Posterior cingulate gyrus (tissue), 11 donors: Measurements from ENCODE around the gene CMTM4.
"Not testable (repeated sequence)": the region's sequence is repeated elsewhere in the genome, so short reads cannot be mapped to it uniquely, and the experiment has no call there.

Source experiments
- DNase-seq, 10 donors: peaks; one replicate each; pipeline versions ENCODE4 v3.0.0 to v3.0.0-alpha.2; 2020 to 2021; ENCODE audit warnings: mixed read lengths in 3 of 10
- intact Hi-C: fragments of 100-400 bp; cut with DNase I; formaldehyde crosslinking; loops from one replicate; pipeline ENCODE4 v1.15.1; 2023

The CMTM4 gene

DNA sequence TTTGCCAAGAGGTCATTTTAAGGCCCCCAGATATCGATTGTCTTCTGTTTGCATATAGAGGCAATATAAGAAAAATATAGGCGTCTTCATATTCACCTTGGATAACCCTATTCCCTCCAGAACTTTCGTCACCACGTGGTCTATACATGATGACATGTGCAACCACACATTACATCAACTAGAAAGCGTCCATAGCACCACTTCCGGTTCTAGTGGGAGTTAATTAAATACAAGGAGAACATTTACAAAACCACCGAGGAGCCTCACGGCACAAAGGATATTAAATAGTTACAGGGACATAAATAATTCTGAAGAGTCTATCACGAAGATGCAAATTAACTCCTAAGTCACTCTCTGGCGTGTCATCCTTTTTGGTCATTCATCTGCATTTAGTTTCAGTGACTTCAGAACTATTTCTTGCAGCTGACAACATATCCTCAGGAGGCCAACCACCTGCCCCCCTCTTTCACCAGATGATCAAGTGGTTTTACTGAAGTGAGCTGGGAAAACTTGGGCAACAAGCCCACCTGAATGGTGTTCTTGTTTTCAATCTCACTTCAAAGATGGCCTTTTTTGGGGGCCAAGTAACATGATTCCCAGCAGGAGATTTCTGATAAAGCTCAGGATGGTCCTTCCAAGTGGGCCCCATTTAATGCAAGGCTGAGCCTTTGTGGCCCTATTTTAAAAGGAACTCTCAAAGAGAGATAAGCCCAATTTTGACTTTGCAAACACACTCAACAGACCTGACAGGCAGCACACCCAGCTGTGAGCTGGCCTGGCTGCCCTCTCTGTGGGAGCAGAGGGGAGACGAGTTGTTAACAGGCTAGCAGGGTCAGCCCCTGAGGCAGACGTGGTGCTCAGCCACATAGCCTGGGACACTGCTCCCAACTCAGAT is 76.8 kb downstream of the CMTM4 start:
- no peak for DNase-seq
- intact Hi-C loops: no loop called here

DNA sequence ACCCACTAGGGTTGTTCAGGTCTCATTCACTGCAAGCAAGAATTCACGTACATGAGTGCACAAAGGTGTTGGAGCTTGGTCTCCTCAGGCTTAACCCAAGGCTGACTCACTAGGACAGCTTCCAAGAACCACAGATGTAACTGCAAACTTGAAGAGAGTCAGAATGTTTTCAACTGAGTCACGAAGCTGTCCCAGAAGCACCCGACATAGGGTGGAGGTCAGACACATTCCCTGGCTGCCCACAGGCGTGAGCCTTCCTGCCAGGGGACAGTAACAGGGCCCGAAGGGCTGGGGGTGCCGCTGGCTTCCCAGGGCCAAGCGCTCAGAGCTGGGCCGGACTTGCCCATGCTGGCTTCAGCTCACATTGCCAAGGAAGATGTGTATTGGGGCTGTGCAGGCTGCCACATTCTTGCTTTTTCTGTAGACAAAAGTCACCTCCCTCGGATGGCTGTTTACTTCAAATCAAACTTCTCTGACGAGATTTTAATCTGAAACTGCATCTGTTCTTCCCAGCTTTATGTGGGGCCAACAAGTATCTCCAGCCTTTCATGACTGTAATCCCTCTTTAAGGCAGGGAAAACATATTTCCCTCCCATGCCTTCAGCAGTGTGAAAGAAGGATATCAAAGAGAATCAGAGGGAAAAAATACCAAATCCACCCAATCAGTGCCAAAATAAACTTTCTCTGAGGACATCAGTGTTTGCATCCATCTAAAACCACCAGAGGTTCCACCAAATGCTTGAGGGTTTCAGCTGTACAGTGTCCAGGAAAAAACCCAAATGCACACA is 77.8 kb downstream of the CMTM4 start:
- DNase-seq: no peak
- intact Hi-C loops: no loop called here

DNA sequence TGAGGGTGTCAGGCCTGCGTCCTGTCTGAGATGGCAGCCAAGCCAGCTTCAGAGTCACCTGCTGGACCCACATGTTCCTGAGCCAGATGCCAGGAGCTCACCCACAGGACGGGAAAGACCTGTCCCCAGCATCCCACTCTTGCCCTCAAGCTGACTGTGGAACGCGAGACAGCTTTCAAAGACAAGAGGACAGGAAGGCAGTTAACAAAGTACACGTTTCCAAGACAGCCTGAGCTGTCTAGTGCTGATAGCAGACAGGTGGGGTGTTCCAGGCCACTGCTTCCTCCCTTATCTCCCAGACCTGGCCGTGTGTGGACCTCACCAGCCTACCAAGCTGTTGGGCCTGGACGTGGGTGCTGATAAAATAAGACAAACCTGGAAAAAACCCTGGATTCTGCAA is 78.8 kb downstream of the CMTM4 start:
- DNase-seq: no peak
- intact Hi-C loops: no loop called here

DNA sequence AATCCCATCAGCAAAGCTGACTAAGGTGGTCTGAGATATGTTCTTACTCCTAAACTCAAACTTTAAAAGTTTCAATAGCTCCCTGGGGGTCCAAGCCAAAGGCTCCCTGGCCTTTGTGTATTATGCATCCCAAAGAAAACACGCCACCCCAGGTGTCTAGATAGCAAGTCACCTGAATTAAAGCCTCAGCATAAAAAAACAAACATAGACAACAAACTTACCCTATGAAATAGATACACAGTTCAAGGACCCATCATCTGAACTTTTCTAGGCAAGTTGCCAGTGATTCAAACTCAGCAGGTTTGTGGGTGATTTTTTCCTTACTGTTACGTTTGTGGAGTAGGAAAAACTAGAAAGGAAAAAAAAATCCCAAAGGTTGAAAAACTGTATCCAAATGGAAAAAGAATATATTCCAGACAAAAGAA is 79.5 kb downstream of the CMTM4 start:
- intact Hi-C loops: no loop called here
- DNase-seq: no peak

DNA sequence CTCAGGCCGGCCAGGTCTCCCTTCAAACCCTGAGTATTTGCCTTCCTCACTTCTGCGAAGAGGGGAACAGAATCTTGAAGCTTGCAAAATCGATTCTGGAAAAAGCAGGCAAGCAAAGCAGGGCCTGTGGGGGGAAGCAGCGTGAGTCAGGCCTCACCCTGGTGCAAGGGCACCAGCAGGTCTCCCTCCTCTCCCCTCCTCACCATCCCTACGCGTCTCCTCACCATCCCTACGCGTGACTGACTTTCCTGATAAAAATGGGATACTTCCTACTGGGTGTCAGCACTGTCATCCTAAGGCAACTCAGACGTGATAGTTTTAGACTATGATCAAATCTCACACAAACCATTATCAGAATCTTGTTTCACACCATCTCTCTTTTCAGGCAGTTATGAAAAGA is 80.0 kb downstream of the CMTM4 start:
- DNase-seq: no peak
- intact Hi-C loops: no loop called here

- intact Hi-C loops: no loop called here
- no peak for DNase-seq
Measured at GRCh38 chr16:66616169-66616568, 80.4 kb downstream of the CMTM4 start.

GRCh38 chr16:66614161-66614802 is 82.3 kb downstream of the CMTM4 start:
- no peak for DNase-seq
- intact Hi-C loops: no loop called here

- peak in 6 of 10 donors; percentile 35 to 91 (median 55) for DNase-seq
- intact Hi-C loops: no loop called here
Measured at GRCh38 chr16:66612422-66612821, 84.1 kb downstream of the CMTM4 start.

DNA sequence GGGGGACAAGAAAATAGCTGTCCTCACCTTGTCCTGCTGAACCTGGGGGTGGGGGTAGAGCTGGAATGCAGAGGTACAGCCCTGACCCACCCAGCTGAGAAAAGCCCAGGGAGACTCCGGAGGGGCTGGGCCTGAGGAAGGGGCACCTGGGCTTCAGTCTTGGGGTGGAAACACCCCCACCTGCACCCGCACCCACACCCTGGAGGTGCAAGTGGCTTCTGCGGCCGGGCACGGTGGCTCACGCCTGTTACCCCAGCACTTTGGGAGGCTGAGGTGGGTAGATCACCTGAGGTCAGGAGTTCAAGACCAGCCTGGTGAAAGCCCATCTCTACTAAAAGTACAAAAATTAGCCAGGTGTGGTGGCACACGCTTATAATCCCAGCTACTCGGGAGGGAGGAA is 84.6 kb downstream of the CMTM4 start:
- DNase-seq, intact Hi-C loops: not testable (repeated sequence)

DNA sequence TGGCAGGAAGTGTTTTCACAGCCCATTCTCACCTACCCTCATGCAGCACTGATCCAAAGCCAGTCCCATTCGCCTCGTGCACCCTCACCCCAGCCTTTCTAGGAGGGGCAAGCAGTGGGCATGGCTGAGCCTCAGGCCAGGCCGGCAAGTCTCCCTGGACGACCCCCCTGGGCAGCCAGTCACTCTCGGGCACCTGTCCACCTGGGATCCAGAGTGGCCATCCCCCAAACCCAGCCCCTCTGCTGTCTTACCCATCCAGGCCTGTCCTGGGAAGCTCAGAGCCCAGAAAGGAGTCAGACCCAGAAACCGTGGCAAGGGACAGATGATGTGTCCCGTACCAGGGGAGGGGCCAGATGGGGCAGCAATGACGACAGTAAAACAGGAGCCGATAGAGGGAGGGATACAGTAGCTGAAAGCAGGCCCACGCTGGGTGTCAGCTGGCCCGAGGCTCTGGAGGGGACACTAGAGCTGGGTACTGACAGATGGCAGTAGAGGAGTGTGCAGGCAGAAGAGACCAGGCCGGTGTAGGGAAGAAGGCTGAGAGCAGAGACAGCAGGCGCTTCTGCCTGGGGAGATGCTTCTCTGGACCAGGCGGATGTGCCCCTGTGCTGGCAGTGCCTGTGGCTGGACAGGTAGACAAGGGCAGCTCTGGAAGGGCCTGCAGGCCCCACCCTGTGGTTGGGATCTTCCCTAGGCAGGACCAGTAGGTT is 86.3 kb downstream of the CMTM4 start:
- intact Hi-C loops: no loop called here
- peak in 1 of 10 donors; percentile 76 for DNase-seq

GRCh38 chr16:66609139-66609510 is 87.4 kb downstream of the CMTM4 start:
- intact Hi-C loops: loop anchor here (2.0 to 10.0 kb wide), 2 partner anchors 94 to 258 kb away; no protein-coding TSS in a partner anchor
- no peak for DNase-seq

GRCh38 chr16:66608241-66609138 is 88.1 kb downstream of the CMTM4 start:
- intact Hi-C loops: loop anchor here (2.0 to 10.0 kb wide), 2 partner anchors 94 to 258 kb away; no protein-coding TSS in a partner anchor
- peak; percentile 59 to 97 (median 87) for DNase-seq

- no peak for DNase-seq
- intact Hi-C loops: loop anchor here (10.0 kb wide), 1 partner anchor 91 kb away; no protein-coding TSS in a partner anchor
Measured at GRCh38 chr16:66605979-66606751, 90.4 kb downstream of the CMTM4 start.

DNA sequence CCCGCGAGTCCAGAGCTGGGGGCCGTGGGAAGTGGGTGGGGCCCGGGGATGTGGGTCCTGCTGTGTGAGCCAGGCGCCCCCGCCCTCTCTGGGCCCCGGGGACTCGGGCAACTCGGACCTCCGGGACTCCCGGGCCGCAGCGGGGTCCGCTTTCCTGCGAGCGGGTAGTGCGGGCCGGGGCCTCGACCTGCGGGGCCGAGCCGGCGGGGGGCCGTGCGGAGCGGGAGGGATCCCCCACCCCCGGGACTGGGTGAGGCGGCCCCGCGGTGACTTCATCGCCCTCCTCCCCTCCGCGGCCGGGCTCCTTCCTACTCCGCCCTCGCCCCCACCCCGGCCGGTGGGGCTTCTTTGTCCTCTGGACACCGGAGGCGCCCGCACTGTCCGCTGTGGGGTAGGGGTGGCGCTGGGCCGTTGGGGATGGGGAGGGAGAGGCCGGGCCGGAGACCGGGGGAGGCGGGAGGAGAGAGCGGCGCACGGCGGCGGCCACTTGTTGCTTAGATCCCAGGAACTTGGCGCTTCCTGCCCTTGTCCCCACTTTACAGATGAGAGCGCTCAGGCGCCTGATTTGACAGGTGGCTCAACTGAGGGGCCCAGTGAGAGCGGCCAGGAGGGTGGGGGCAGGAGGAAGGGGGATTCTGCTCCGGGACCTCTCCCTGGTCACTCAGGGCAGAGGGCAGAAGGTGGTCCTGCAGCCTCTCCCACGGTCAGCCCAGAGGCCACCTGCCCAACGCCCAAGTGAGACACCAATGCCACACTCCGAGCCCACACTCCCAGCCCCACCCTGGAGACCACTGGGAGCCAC is 91.2 kb downstream of the CMTM4 start:
- peak in 3 of 10 donors; percentile 26 to 84 (median 76) for DNase-seq
- intact Hi-C loops: loop anchor here (10.0 kb wide), 1 partner anchor 91 kb away; no protein-coding TSS in a partner anchor

DNA sequence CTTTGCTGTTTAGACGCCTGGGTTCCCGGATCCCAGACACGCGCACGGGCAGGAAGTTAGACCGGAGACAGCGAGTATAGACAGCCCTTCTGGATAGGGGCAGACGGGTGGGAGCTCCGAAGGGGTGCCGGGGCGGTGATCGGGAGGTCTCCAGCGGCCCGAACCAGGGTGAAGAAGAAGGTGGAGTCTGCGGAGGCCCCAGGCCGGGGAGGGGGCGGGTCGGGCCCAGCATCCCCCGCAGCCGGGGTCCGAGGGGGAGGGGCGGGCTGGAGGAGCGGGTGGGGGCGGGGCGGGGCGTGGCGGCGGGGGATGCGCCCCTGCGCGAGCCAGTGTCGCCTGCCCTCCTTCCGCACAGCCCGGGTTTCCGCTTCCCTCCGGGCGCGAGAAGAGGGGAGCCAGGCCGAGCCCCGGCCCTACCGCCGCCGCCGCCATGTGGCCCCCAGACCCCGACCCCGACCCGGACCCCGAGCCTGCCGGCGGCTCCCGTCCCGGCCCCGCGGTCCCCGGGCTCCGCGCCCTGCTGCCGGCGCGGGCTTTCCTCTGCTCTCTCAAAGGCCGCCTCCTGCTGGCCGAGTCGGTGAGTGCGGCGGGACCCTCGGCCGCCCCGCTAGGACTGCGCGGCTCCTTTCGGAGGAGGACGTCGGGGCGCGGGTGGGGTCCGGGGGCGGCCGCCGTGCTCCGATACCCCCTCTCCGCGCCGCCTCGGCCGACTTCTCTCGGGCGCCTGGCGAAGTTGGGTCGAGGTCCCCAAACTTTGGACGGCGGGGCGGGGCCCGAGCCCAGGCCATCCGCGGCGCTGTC is 92.0 kb downstream of the CMTM4 start, which contains the start of gene CMTM3:
CMTM3 (plus strand) TSS at position 329 of the 801 bp plus-strand sequence; CDS start at position 431, 102 bp downstream.
- intact Hi-C loops: loop anchor here (5.0 to 10.0 kb wide), 2 partner anchors 90 to 197 kb away; no protein-coding TSS in a partner anchor

More for the DNA sequence above, 92.0 kb downstream of the CMTM4 start, which contains the start of gene CMTM3:
- DNase-seq: peak in 4 of 10 donors; percentile 52 to 90 (median 68)
